Endodermal cell (in vitro differentiated cells): ENCODE results near the gene B4GALT1. TPM values are rescaled to one million over a fixed set of nuclear protein-coding genes. Genes with fewer than 3 reads are reported as not detected.

ENCODE experiments used
- DNase-seq: peaks from one replicate; pipeline ENCODE4 v3.0.0-alpha.2; 2017
- H3K27ac ChIP-seq: 2 replicates; pipeline ENCODE4 v1.5.1; 2013; ENCODE audit warnings: mild to moderate bottlenecking, low read depth, low read length, moderate library complexity
- H3K27me3 ChIP-seq: 2 replicates; pipeline ENCODE4 v1.6.1; 2013; ENCODE audit warnings: mild to moderate bottlenecking, low read length, moderate library complexity; ENCODE audit not compliant: insufficient read depth, control insufficient read depth, poor library complexity, severe bottlenecking
- H3K36me3 ChIP-seq: 2 replicates; pipeline ENCODE4 v1.7.0; 2013; ENCODE audit warnings: mild to moderate bottlenecking, low read length, moderate library complexity; ENCODE audit not compliant: control insufficient read depth, insufficient read depth
- H3K4me1 ChIP-seq: one replicate; pipeline ENCODE4 v1.7.0; 2013; ENCODE audit warnings: low read length; ENCODE audit not compliant: control insufficient read depth, insufficient read depth
- H3K4me3 ChIP-seq: 2 replicates; pipeline ENCODE4 v1.5.1; 2013; ENCODE audit warnings: mild to moderate bottlenecking, low read length, moderate library complexity
- H3K9ac ChIP-seq: 2 replicates; pipeline ENCODE4 v1.6.1; 2013; ENCODE audit warnings: mild to moderate bottlenecking, low read length, moderate library complexity; ENCODE audit not compliant: poor library complexity, severe bottlenecking; ENCODE audit errors: extremely low read depth
- H3K9me3 ChIP-seq: 2 replicates; pipeline ENCODE4 v1.6.1; 2013; ENCODE audit warnings: mild to moderate bottlenecking, low read length, moderate library complexity; ENCODE audit not compliant: control insufficient read depth
- H3K27ac Mint-ChIP-seq: 2 replicates; pipeline ENCODE4 v1.8.0; 2020; ENCODE audit warnings: mixed read lengths
- H3K27me3 Mint-ChIP-seq: 2 replicates; pipeline ENCODE4 v1.8.0; 2021; ENCODE audit warnings: mild to moderate bottlenecking, mixed read lengths; ENCODE audit not compliant: insufficient read depth
- H3K36me3 Mint-ChIP-seq: 2 replicates; pipeline ENCODE4 v1.8.0; 2020; ENCODE audit warnings: low read depth, mixed read lengths
- H3K4me1 Mint-ChIP-seq: 2 replicates; pipeline ENCODE4 v1.8.0; 2020; ENCODE audit warnings: mixed read lengths
- H3K4me3 Mint-ChIP-seq: 2 replicates; pipeline ENCODE4 v1.8.0; 2020; ENCODE audit warnings: mild to moderate bottlenecking, moderate library complexity, mixed read lengths
- H3K9me3 Mint-ChIP-seq: 2 replicates; pipeline ENCODE4 v1.8.0; 2020; ENCODE audit warnings: mild to moderate bottlenecking, mixed read lengths
- WGBS, 2 experiments: methylation state at CpG; one replicate each; pipeline versions ENCODE4 v1.1.5 to v1.1.7; 2013; ENCODE audit warnings: missing lambda C conversion rate in 2 of 2, mixed read lengths in 1 of 2; ENCODE audit not compliant: insufficient coverage in 1 of 2, insufficient read length in 1 of 2; 5-methylcytosine and 5-hydroxymethylcytosine counted together
- total RNA-seq, 2 donors: library from RNA; stranded (reverse); fragmentation: NEBNext Ultra II Directional in 1 of 2; extraction: Animal tissue kit (Norgen Biotek cat#: 25700) in 1 of 2; gene quantifications; 2 replicates in 1 of 2; 3 replicates in 1 of 2; pipeline ENCODE4 v1.2.1, GENCODE V29; 2021
- TF ChIP-seq, protein P1 (sequence below): fragments of 200-600 bp; sonication (generic); conservative IDR thresholded peaks from 2 replicates; pipeline ENCODE4 v1.5.0; 2021; ENCODE audit warnings: antibody characterized with exemption, mild to moderate bottlenecking

B4GALT1 gene
- total RNA-seq, 2 donors from 2014 or later = 62.9 to 92.6 TPM

DNA sequence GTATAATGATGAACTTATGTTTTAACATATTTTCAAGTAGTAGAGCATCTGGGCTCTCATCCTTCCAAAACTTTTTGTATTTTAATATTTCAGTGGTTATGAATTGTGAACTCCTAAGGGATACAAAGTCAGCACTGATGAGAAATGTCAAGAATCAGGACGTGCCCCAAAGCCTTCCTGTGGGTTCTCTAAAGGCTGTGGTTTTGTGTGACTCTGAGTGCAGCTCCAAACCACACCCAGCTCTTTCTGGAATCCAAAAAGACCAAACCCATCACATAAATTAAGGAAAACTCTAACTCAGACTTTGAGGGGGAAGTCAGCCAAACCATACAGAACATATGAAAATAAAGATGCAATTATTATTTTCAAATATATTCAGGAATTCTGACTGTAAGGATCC is 49.8 kb downstream of the B4GALT1 start:
- no peaks in the 10 kb centered on the region for H3K9me3 ChIP-seq
- no peaks in the 10 kb centered on the region for H3K27me3 Mint-ChIP-seq

DNA sequence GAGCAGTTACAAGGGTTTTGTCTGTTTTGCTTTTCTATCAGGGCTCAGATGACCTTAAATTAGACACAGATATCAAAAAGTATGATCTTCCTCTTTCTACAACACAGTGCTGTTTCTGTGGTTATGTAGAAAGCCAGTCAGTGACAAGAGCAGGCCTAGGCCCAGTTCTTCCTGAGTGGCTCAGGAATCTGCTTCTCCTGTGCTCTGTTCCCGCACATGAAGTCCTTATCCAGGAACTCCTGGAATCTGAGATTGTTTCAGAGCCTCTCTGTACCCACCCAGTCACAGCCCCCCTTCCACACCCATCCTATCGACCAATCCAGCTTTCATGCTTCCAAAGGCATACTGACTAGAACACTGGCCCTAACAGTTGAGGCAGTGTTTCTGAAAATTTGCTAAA is 50.3 kb downstream of the B4GALT1 start:
- no peak overlapping the region for H3K9ac ChIP-seq

More for the DNA sequence above, 49.8 kb downstream of the B4GALT1 start:
- Histone ChIP-seq H3K27ac (no peak overlapping the region), H3K4me1 (no peaks in the 10 kb centered on the region), H3K36me3 (peaks cover 54% of the 10 kb centered on the region), H3K27me3 (no peaks in the 10 kb centered on the region), H3K4me3 (no peak overlapping the region), H3K9ac (no peak overlapping the region)
- WGBS, 2 experiments = 71% methylated on average over 1 of the region's 1 CpG; no CpG with 5 or more reads in 1 of the 2 experiments
- H3K27ac Mint-ChIP-seq = no peak overlapping the region
- no peaks in the 10 kb centered on the region for H3K9me3 Mint-ChIP-seq
- peaks cover 12% of the 10 kb centered on the region for H3K4me1 Mint-ChIP-seq
- DNase-seq = no peak
- H3K4me3 Mint-ChIP-seq = no peak overlapping the region
- peaks cover 44% of the 10 kb centered on the region for H3K36me3 Mint-ChIP-seq
- TF ChIP-seq, protein P1, sequence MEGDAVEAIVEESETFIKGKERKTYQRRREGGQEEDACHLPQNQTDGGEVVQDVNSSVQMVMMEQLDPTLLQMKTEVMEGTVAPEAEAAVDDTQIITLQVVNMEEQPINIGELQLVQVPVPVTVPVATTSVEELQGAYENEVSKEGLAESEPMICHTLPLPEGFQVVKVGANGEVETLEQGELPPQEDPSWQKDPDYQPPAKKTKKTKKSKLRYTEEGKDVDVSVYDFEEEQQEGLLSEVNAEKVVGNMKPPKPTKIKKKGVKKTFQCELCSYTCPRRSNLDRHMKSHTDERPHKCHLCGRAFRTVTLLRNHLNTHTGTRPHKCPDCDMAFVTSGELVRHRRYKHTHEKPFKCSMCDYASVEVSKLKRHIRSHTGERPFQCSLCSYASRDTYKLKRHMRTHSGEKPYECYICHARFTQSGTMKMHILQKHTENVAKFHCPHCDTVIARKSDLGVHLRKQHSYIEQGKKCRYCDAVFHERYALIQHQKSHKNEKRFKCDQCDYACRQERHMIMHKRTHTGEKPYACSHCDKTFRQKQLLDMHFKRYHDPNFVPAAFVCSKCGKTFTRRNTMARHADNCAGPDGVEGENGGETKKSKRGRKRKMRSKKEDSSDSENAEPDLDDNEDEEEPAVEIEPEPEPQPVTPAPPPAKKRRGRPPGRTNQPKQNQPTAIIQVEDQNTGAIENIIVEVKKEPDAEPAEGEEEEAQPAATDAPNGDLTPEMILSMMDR = no peak

DNA sequence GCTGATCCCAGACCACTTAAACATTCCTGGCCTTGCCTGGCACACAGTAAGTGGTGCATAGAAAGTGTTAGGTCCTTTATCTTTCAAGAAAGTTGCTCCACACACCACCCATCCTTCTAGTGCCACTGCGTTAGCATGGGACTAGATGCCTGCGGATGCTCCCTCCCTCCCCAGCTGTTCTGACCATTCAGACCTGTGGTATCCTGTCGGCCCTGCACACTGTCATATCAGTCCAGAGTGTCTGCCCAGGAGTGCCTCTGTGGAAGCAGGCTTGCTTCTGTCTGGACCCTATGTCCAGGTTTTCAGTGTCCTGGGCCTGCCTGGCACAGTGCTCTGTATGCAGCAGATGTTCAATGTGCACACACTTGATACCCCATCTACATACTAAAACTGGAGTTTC is 52.4 kb downstream of the B4GALT1 start:
- H3K4me3 Mint-ChIP-seq = no peak overlapping the region
- TF ChIP-seq, protein P1 = no peak
- DNase-seq = peak; percentile 26
- no peaks in the 10 kb centered on the region for H3K9me3 Mint-ChIP-seq
- Histone ChIP-seq H3K36me3 (peaks cover 43% of the 10 kb centered on the region), H3K27me3 (no peaks in the 10 kb centered on the region), H3K27ac (no peak overlapping the region), H3K9ac (no peak overlapping the region), H3K4me3 (no peak overlapping the region), H3K4me1 (no peaks in the 10 kb centered on the region), H3K9me3 (no peaks in the 10 kb centered on the region)
- peaks cover 39% of the 10 kb centered on the region for H3K36me3 Mint-ChIP-seq
- WGBS, 2 experiments = 86 to 100% methylated on average over 3 of the region's 3 CpGs
- peaks cover 14% of the 10 kb centered on the region for H3K4me1 Mint-ChIP-seq
- no peaks in the 10 kb centered on the region for H3K27me3 Mint-ChIP-seq
- no peak overlapping the region for H3K27ac Mint-ChIP-seq

More for the DNA sequence above, 50.3 kb downstream of the B4GALT1 start:
- Histone ChIP-seq H3K27ac (no peak overlapping the region), H3K4me1 (no peaks in the 10 kb centered on the region), H3K9me3 (no peaks in the 10 kb centered on the region), H3K27me3 (no peaks in the 10 kb centered on the region), H3K36me3 (peaks cover 54% of the 10 kb centered on the region), H3K4me3 (no peak overlapping the region)
- H3K4me1 Mint-ChIP-seq = peaks cover 13% of the 10 kb centered on the region
- no peak for DNase-seq
- TF ChIP-seq, protein P1 = no peak
- no peak overlapping the region for H3K27ac Mint-ChIP-seq
- H3K27me3 Mint-ChIP-seq = no peaks in the 10 kb centered on the region
- H3K36me3 Mint-ChIP-seq = peaks cover 44% of the 10 kb centered on the region
- H3K9me3 Mint-ChIP-seq = no peaks in the 10 kb centered on the region
- WGBS, 2 experiments = 80 to 93% methylated on average over 1 to 2 of the region's 2 CpGs
- no peak overlapping the region for H3K4me3 Mint-ChIP-seq
